Inflammatory macrophage treated with lipopolysaccharide for 1 hour (primary cell): Measurements from ENCODE around the gene CENPL.
A peak's percentile ranks its signal among the peaks of the same experiment; 100 is the strongest.
"Not testable (repeated sequence)": the region's sequence is repeated elsewhere in the genome, so short reads cannot be mapped to it uniquely, and the experiment has no call there.

ENCODE experiments used
- DNase-seq, 2 donors: peaks; one replicate each; pipeline ENCODE4 v3.0.0-alpha.2; 2020 to 2022

The CENPL gene

GRCh38 chr1:173857363-173857917, 32.8 kb upstream of the CENPL start:
- no peak for DNase-seq

GRCh38 chr1:173856903-173857302, 32.2 kb upstream of the CENPL start:
- no peak for DNase-seq

- no peak for DNase-seq
These were observed 31.3 kb upstream of the CENPL start for GRCh38 chr1:173856014-173856413.

GRCh38 chr1:173853074-173853473, 28.4 kb upstream of the CENPL start:
- DNase-seq: no peak

DNA sequence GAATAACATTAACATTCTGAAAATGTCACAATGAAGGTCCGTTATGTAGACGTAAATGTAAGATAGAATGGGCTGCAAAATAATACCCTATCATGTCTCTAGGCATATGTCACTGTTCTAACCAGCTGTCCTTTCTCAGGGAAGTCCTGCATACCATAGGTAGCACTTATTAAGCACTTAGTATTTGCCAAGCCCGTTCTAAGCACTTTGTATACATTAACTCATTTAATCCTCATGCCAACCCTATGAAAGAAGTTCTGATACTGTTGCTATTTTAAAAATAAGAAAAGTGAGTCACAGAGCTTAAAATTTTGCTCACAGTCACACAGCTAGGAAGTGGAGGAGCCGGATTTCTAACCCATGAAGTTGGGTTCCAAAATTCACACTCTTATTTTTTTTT, 27.4 kb upstream of the CENPL start:
- no peak for DNase-seq

GRCh38 chr1:173832748-173833147, 8.1 kb upstream of the CENPL start:
- no peak for DNase-seq

GRCh38 chr1:173827611-173828010, 2.9 kb upstream of the CENPL start:
- DNase-seq: no peak

DNA sequence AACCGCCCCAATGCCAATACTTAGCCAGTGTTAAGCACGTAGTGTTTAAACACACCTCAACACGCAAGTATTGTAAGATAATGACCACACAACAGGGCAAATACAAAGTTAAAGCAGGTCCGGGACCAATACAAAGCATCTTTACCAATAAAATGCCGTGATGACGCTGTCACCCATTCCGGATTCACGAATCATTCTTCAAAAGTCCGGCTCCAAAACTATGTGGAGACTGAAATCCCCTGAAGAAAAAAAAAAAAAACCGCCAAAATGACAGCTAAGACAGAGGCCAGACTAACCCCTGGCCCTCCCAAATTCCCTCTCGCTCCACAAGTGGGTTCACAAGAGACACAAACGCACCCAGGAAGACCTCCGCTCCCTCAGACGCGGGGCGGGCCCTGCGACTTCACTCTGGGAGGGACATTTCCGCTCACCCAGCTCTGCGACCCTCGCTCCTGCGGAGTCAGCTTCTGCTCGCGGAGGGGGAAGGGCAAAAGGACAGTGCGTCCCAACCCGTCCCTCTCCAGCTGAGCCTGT, 835 bp downstream of the CENPL start:
- DNase-seq: no peak

DNA sequence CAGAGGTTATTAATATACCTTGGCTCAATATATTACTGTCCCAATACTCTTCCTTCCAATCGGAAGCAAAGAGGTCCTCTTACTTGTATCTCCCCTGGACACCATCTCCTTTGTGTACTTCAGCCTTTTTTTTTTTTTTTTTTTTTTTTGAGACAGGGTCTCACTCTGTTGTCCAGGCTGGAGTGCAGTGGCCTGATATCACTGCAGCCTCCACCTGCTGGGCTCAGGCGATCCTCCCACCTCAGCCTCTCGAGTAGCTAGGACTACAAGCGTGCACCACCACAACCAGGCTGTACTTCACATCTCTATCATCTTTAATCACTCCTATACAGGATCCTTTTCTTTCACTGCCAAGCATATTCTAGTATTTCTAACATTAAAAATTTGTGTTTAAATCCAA, 3.0 kb downstream of the CENPL start:
- DNase-seq: no peak

GRCh38 chr1:173818459-173818858, 6.2 kb downstream of the CENPL start:
- DNase-seq: no peak

DNA sequence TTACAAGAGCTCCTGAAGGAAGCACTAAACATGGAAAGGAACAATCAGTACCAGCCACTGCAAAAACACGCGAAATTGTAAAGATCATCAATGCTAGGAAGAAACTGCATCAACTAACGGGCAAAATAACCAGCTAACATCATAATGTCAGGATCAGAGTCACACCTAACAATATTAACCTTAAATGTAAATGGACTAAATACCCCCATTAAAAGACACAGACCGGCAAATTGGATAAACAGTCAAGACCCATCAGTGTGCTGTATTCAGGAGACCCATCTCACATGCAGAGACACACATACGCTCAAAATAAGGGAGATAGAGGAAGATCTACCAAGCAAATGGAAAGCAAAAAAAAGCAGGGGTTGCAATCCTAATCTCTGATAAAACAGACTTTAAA, 11.0 kb downstream of the CENPL start:
- DNase-seq: not testable (repeated sequence)

DNA sequence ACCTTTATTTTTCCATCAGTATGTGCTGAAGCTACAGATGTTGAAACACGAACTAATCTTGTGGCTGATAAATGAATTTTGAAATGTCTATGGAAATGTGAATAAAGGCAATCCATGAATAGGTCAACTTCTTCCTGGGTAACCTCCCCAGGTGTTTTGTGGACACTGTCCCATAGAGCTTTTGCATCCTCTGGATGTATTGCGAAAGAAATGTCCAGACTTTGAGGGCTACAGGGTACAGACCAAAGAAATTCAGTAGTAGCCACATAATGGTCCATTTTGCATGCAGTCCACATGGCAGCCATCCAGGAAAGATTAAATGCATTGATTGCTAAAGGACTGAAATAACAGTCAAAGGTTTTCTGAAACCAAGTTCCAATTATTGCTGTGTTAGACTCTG, 21.7 kb downstream of the CENPL start:
- no peak for DNase-seq

GRCh38 chr1:173799995-173800394, 24.7 kb downstream of the CENPL start:
- not testable (repeated sequence) for DNase-seq

DNA sequence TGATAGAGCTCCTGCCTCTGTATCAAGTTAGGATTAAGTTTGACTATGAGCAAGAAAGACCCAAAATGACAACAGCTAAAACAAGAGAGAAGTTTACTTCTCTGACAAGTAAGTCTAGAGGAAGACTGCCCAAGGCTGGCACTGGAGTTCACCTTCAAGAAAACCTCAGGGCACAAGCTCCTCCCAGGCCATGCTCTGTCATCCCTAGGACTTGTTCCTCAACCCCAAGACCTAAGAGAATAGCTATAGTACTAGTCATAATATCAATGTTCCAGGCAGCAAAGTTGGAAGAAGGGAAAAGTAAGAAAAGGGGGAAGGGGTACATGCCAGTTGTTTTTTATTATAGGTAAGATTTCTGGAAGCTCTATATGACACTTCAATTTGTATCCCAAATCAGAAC, 26.6 kb downstream of the CENPL start:
- DNase-seq: no peak

GRCh38 chr1:173789841-173790240, 34.8 kb downstream of the CENPL start:
- DNase-seq: no peak

GRCh38 chr1:173784997-173785396, 39.7 kb downstream of the CENPL start:
- no peak for DNase-seq

DNA sequence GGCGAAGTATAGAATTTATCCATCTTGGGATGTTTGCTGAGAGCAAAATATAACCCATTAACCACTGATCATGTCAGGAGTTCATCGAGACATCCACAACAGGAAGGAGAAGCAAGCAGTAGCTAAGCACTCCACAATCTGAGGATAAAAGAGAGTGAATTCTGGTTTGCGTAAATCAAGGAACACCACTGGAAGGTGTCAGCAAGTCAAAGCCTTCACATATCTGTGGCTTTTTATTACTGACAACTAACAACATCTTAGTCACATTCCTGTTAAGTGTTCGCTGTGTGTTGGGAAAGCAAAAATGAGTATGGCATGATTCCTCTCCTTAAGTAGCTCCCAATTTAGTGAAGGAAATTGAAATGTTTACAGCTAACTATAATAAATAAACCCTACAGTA, 44.7 kb downstream of the CENPL start:
- DNase-seq: no peak

- peak; percentile 5 to 35 for DNase-seq
These were observed 49.0 kb downstream of the CENPL start for GRCh38 chr1:173775578-173776226.

DNA sequence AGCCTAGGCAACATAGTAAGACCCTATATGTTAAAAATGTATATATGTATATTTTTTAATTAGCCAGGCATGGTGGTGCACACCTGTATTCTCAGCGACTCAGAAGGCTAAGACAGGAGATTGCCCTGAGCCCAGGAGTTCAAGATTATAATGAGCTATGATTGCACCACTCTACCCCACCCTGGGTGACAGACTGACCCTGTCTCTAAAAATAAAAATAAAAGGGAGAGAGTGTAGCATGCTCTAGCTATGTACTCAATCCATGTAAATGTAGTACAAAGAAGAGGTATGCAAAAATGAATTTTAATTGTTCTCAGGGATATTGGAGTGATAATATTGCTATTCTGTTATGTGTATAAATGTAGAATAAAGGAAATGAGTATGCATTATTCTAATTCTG, 53.1 kb downstream of the CENPL start:
- no peak for DNase-seq

GRCh38 chr1:173770330-173770729, 54.4 kb downstream of the CENPL start:
- not testable (repeated sequence) for DNase-seq

DNA sequence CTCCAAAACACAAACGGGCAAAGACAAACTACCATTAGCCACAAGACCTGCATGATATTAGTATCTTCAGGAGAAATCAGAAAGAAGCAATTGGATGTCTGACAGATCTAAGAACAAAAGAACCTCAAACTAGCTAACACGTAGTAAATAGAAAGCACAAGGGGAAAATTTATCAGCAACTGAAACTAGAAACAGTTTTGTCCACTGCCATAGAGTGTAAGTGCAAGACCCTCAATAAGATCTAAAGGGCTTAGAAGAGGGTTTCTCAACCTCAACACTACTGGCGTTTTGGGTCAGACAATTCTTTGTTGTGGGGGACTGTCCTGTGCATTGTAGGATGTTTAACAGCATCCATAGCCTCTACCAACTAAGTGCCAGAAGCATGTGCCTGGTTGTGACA, 55.9 kb downstream of the CENPL start:
- no peak for DNase-seq

DNA sequence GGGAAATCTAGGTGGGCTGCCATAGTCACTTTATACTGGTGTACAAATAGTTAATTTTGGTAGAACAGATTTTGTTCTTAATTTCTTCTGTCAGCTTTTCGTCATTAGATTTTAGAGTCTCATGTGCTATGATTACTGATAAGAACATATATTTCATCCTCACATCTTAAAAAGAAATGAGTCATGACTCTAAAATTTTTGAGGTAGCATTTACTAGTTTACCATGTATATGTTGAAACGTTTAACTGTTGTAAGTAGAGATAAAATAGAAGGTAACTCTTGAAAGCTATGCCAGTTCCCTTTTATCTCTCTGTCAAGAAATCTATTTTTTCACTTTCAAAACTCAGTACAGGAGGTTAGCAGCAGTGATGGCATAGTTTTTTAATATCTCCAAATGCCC, 56.5 kb downstream of the CENPL start:
- DNase-seq: no peak

- DNase-seq: not testable (repeated sequence)
These were observed 60.4 kb downstream of the CENPL start for GRCh38 chr1:173764331-173764730.

DNA sequence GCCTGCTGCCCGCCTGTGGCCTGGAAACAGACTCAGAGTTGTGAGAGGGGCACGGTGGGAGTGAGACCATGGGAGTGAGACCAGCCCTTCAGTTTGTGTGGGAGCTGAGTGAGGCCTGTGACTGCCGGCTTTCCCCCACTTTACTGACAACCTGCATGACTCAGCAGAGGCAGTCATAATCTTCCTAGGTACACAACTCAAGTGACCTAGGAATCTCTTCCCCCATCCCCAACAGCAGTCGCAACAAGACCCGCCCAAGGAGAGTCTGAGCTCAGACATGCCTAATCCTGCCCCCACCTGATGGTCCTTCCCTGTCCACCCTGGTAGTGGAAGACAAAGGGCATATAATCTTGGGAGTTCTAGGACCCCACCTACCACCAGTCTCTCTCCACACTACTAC, 65.7 kb downstream of the CENPL start:
- no peak for DNase-seq

DNA sequence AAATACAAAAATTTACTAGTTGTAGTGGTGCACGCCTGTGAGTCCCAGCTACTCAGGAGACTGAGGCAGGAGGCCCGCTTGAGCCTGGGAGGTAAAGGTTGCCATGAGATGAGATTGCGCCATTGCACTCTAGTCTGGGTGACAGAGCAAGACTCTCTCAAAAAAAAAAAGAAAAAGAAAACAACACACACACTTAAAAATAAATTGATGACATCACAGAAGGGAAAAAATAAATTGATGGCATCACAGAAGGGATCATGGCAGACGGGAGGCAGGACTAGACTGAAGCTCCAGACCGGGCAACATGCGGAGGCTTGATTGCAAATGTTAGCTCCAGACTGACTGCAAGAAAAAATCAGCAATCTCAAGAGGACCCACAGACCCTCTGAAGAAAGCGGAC, 66.6 kb downstream of the CENPL start:
- DNase-seq: no peak
